ENCODE results near the gene LRRC55.

The LRRC55 gene

DNA sequence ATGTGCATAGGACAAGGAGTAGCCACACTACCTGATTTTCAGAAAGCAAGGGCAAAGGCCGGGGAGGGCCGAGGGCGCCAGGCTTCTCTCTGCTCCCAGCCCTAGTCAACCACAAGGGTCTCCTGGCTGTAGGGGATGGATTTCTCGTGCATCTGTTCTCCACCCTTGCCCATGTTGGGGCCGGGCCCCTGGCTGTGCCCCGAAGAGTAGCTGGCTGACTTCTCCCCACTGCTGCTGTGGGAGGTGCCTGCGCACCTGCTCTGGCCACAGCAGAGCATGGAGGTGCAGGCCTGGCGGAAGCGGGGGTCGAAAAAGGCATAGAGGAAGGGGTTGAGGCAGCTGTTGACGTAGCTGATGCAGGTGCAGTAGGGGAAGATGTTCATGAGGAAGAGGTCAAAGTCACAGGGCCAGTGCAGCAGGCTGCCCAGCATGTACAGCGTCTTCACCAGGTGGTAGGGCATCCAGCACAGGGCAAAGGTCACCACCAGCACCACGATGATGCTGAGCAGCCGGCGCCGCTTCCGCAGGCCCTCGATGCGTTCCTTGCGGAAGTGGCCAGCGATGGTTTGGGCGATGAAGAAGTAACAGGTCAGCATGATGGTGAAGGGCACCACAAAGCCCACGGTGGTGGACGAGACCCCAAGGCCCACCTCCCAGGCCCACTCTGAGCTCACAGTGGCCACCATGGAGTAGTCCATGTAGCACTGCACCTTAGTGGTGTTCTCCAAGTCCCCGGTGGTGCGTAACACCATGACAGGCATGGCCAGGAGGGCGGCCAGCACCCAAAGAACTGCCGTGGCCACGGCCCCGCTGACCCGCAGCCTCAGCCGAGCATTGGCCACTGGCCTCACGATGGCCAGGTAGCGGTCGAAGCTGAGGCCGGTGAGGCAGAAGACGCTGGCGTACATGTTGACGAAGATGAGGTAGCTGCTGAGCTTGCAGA, 54.3 kb downstream of the LRRC55 start:
- no peak overlapping the region for H3K27ac ChIP-seq
- TF ChIP-seq, protein P1, sequence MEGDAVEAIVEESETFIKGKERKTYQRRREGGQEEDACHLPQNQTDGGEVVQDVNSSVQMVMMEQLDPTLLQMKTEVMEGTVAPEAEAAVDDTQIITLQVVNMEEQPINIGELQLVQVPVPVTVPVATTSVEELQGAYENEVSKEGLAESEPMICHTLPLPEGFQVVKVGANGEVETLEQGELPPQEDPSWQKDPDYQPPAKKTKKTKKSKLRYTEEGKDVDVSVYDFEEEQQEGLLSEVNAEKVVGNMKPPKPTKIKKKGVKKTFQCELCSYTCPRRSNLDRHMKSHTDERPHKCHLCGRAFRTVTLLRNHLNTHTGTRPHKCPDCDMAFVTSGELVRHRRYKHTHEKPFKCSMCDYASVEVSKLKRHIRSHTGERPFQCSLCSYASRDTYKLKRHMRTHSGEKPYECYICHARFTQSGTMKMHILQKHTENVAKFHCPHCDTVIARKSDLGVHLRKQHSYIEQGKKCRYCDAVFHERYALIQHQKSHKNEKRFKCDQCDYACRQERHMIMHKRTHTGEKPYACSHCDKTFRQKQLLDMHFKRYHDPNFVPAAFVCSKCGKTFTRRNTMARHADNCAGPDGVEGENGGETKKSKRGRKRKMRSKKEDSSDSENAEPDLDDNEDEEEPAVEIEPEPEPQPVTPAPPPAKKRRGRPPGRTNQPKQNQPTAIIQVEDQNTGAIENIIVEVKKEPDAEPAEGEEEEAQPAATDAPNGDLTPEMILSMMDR (conservative IDR thresholded peaks at IDR 0.05): no peak
- TF ChIP-seq ZFX (IDR thresholded peaks at IDR 0.05): no peak

DNA sequence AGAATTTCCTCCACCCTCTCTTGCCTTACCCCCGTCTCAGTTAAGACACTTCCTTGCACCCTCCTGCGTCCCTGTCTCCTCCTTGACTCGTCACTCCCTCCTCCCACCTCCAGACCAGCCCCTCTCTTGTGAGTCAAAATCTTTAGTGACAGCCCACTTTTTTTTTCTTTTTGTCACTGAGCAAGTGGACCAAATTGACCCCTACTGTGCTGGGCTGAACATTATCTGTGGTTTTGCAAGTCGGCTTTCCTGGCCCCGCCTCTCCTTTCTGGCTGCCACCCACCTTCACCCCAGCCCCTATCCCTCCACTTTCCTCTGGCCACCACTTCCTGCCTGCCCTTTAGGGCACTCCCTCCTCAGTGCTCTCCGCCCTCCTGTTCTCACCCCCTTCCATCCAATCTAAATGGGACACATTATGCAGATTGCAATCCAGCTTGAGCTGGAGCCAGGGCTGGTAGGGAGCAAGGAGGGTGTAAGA, 55.5 kb downstream of the LRRC55 start, which contains the start of gene APLNR:
Gene APLNR, minus strand, starts transcription at position 47 of the 478 bp plus-strand sequence. CDS start 246 bp downstream, outside the sequence.
- TF ChIP-seq, protein P1 (conservative IDR thresholded peaks at IDR 0.05): no peak
- no peak for TF ChIP-seq ZFX (IDR thresholded peaks at IDR 0.05)
- no peak within 1 kb of the TSS for H3K27ac ChIP-seq

DNA sequence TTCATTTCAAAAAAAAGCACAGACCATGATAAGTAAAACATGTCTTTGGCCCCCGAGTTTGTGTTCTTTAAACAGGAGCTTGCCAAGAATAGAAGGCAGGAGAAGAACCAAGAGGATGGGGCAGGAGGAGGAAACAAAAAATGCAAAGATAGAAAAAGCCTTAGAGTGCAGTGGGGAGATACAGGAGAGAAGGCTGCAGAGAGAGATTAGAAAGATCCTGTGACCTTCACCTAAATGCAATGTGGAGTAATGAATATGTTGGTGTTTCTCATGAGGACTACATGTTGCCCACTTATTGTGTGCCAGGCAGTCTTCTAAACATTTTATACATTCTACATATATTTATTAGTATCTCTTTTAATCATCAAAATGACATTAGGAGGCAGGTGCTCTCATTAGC, 57.6 kb downstream of the LRRC55 start:
- no peak for TF ChIP-seq ZFX (IDR thresholded peaks at IDR 0.05)
- TF ChIP-seq, protein P1 (conservative IDR thresholded peaks at IDR 0.05): no peak
- H3K27ac ChIP-seq: no peak overlapping the region

- no peak overlapping the region for H3K27ac ChIP-seq
- TF ChIP-seq, protein P1 (conservative IDR thresholded peaks at IDR 0.05): no peak
Measured at GRCh38 chr11:57240007-57240406, 58.3 kb downstream of the LRRC55 start.

DNA sequence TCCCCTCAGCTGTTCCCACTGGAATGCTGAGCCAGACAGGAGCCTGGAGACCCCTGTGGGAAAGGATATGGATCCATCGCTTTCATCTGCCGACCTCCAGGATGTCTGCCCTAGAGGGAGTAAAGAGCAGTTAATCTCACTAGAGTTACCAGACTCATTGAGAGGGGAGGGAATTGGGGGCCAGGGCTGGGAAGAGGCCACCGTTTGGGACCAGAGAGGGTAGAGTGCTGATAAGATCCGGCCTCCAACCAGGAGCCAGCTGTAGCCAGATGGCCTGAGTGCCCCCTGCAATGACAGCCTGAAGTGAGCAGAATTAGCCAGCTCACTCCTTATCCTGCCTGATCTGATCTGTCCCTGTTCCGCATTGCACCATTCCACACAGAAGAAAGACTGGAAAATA, 59.0 kb downstream of the LRRC55 start:
- TF ChIP-seq, protein P1 (conservative IDR thresholded peaks at IDR 0.05): no peak
- no peak for TF ChIP-seq ZFX (IDR thresholded peaks at IDR 0.05)
- H3K27ac ChIP-seq: no peak overlapping the region
